IMR-90 (cell line): Measurements from ENCODE around the gene CSTF2T. TPM values are rescaled to one million over a fixed set of nuclear protein-coding genes. Genes with fewer than 3 reads are reported as not detected.

Experiments used
- ATAC-seq: fragments of 200-7000 bp; cut with Tn5 transposase; 2 replicates; pipeline ENCODE4 v1.9.1; 2020; ENCODE audit warnings: low read depth, mild to moderate bottlenecking, moderate library complexity
- BruUV-seq: library from RNA; stranded (reverse); fragments of 400-500 nt; replicated peaks from 2 replicates; lab custom pipeline; 2021; lab: Mats Ljungman, UMichigan
- CTCF ChIA-PET: fragments of 300-600 bp; formaldehyde crosslinking; extraction: SDS; loops from one replicate; lab custom pipeline; 2021; ENCODE audit warnings: antibody characterized with exemption; lab: Yijun Ruan, JAX
- POLR2A ChIA-PET: fragments of 300-600 bp; sonication (Branson Sonifier 250); formaldehyde crosslinking; loops from one replicate; lab custom pipeline; 2022; ENCODE audit warnings: antibody characterized with exemption; ENCODE audit not compliant: unreplicated experiment; lab: Charles Lee
- DNase-seq: peaks from one replicate; pipeline ENCODE4 v3.0.0; 2013
- H2AFZ ChIP-seq: replicated peaks from 2 replicates; pipeline ENCODE3; 2013; ENCODE audit warnings: low read length, mild to moderate bottlenecking; ENCODE audit not compliant: poor library complexity
- H2AK5ac ChIP-seq: 2 replicates; pipeline ENCODE4 v1.6.1; 2013; ENCODE audit warnings: low read depth, low read length, inconsistent platforms
- H2AK9ac ChIP-seq: replicated peaks from 2 replicates; pipeline ENCODE3; 2013; ENCODE audit warnings: mild to moderate bottlenecking, low read depth, low read length, moderate library complexity; ENCODE audit not compliant: poor library complexity
- H2BK120ac ChIP-seq: 2 replicates; pipeline ENCODE4 v1.6.1; 2013; ENCODE audit warnings: low read depth, low read length, inconsistent platforms
- H2BK15ac ChIP-seq: 3 replicates; pipeline ENCODE4 v1.6.1; 2013; ENCODE audit warnings: low read depth, low read length, inconsistent platforms
- H2BK20ac ChIP-seq: 2 replicates; pipeline ENCODE4 v1.6.1; 2013; ENCODE audit warnings: low read depth, mild to moderate bottlenecking, inconsistent platforms, low read length, moderate library complexity
- H2BK5ac ChIP-seq: 2 replicates; pipeline ENCODE4 v1.6.1; 2013; ENCODE audit warnings: mild to moderate bottlenecking, low read depth, low read length, inconsistent platforms; ENCODE audit not compliant: poor library complexity, severe bottlenecking
- H3K14ac ChIP-seq: replicated peaks from 2 replicates; pipeline ENCODE4 v1.6.1; 2013; ENCODE audit warnings: low read depth, low read length, inconsistent platforms
- H3K18ac ChIP-seq: 2 replicates; pipeline ENCODE4 v1.6.1; 2013; ENCODE audit warnings: low read depth, low read length, control low read depth
- H3K23ac ChIP-seq: 2 replicates; pipeline ENCODE4 v1.6.1; 2013; ENCODE audit warnings: low read depth, low read length, inconsistent platforms
- H3K27ac ChIP-seq: 2 replicates; pipeline ENCODE4 v1.5.1; 2013; ENCODE audit warnings: mild to moderate bottlenecking, control low read depth, low read length; ENCODE audit not compliant: insufficient read depth
- H3K27me3 ChIP-seq: 2 replicates; pipeline ENCODE4 v1.6.1; 2013; ENCODE audit warnings: low read length; ENCODE audit not compliant: control insufficient read depth, insufficient read depth
- H3K36me3 ChIP-seq: 2 replicates; pipeline ENCODE4 v1.6.1; 2013; ENCODE audit warnings: low read length, mixed read lengths; ENCODE audit not compliant: control insufficient read depth, insufficient read depth
- H3K4ac ChIP-seq: 2 replicates; pipeline ENCODE4 v1.6.1; 2013; ENCODE audit warnings: low read depth, low read length, inconsistent platforms
- H3K4me1 ChIP-seq: 2 replicates; pipeline ENCODE4 v1.6.1; 2013; ENCODE audit warnings: low read length, mixed read lengths; ENCODE audit not compliant: control insufficient read depth, insufficient read depth
- H3K4me2 ChIP-seq: 2 replicates; pipeline ENCODE4 v1.6.1; 2013; ENCODE audit warnings: low read depth, mild to moderate bottlenecking, control low read depth, low read length, moderate library complexity
- H3K4me3 ChIP-seq: 2 replicates; pipeline ENCODE4 v1.5.1; 2013; ENCODE audit warnings: low read depth, mild to moderate bottlenecking, control low read depth, low read length, moderate library complexity; ENCODE audit not compliant: insufficient read depth
- H3K56ac ChIP-seq: 2 replicates; pipeline ENCODE4 v1.6.1; 2013; ENCODE audit warnings: low read length, inconsistent platforms; ENCODE audit not compliant: insufficient read depth; ENCODE audit errors: extremely low read depth
- H3K79me1 ChIP-seq, 2 experiments: 2 replicates each; pipeline ENCODE4 v1.6.1; 2013; ENCODE audit warnings: low read length in 2 of 2, inconsistent platforms in 1 of 2, low read depth in 1 of 2
- H3K9ac ChIP-seq: 2 replicates; pipeline ENCODE4 v1.6.1; 2013; ENCODE audit warnings: low read depth, low read length, control low read depth
- H3K9me1 ChIP-seq: 2 replicates; pipeline ENCODE4 v1.6.1; 2013; ENCODE audit warnings: low read length, inconsistent platforms; ENCODE audit not compliant: insufficient read depth
- H3K9me3 ChIP-seq: 2 replicates; pipeline ENCODE4 v1.6.1; 2013; ENCODE audit warnings: low read length; ENCODE audit not compliant: control insufficient read depth, insufficient read depth
- H4K20me1 ChIP-seq: 2 replicates; pipeline ENCODE4 v1.6.1; 2013; ENCODE audit warnings: low read length, inconsistent platforms; ENCODE audit not compliant: insufficient read depth
- H4K5ac ChIP-seq: 2 replicates; pipeline ENCODE4 v1.6.1; 2013; ENCODE audit warnings: mild to moderate bottlenecking, low read depth, low read length, control low read depth
- H4K8ac ChIP-seq, 2 experiments: 2 replicates each; pipeline ENCODE4 v1.6.1; 2013; ENCODE audit warnings: low read depth in 2 of 2, low read length in 2 of 2, control low read depth in 1 of 2, inconsistent platforms in 1 of 2
- H4K91ac ChIP-seq: 2 replicates; pipeline ENCODE4 v1.6.1; 2013; ENCODE audit warnings: low read depth, low read length, inconsistent platforms; ENCODE audit not compliant: insufficient read depth
- BHLHE40 ChIP-seq: fragments of 150-350 bp; IDR thresholded peaks from 2 replicates; pipeline ENCODE4 v1.6.1; 2016; ENCODE audit warnings: mild to moderate bottlenecking, low read depth, low read length
- CEBPB ChIP-seq: IDR thresholded peaks from 2 replicates; pipeline ENCODE4 v1.6.1; 2012; ENCODE audit warnings: low read depth, low read length, improper control_type of control experiment
- CHD1 ChIP-seq: IDR thresholded peaks from 2 replicates; pipeline ENCODE4 v1.6.1; 2012; ENCODE audit warnings: low read depth, low read length, improper control_type of control experiment
- FOS ChIP-seq: fragments of 150-350 bp; IDR thresholded peaks from 2 replicates; pipeline ENCODE4 v1.6.1; 2016; ENCODE audit warnings: low read depth, low read length
- MAZ ChIP-seq: IDR thresholded peaks from 2 replicates; pipeline ENCODE4 v1.6.1; 2012; ENCODE audit warnings: low read depth, mild to moderate bottlenecking, low read length, improper control_type of control experiment, moderate library complexity, borderline replicate concordance
- NFE2L2 ChIP-seq: fragments of 150-350 bp; IDR thresholded peaks from 2 replicates; pipeline ENCODE4 v1.6.1; 2016; ENCODE audit warnings: low read depth, mild to moderate bottlenecking, low read length
- RCOR1 ChIP-seq: IDR thresholded peaks from 2 replicates; pipeline ENCODE4 v1.6.1; 2012; ENCODE audit warnings: mild to moderate bottlenecking, low read length, improper control_type of control experiment; ENCODE audit not compliant: insufficient replicate concordance
- SMC3 ChIP-seq: fragments of 150-350 bp; IDR thresholded peaks from 2 replicates; pipeline ENCODE4 v1.6.1; 2016; ENCODE audit warnings: low read depth, mild to moderate bottlenecking, antibody characterized with exemption, low read length, moderate library complexity
- WGBS, 2 experiments: methylation state at CpG; one replicate each; pipeline versions ENCODE4 v1.1.5 to v1.1.7; 2013; ENCODE audit warnings: missing lambda C conversion rate in 2 of 2; ENCODE audit not compliant: insufficient read length in 1 of 2; ENCODE audit errors: extremely low coverage in 2 of 2; 5-methylcytosine and 5-hydroxymethylcytosine counted together
- dilution Hi-C: fragments of 300-500 bp; cut with HindIII; formaldehyde crosslinking; loops from one replicate; pipeline ENCODE4 v1.14.3; 2018; ENCODE audit warnings: low sequenced_read_pairs; ENCODE audit not compliant: unreplicated experiment
- in situ Hi-C: fragments of 300-500 bp; cut with MboI; formaldehyde crosslinking; loops from 3 replicates; pipeline ENCODE4 v1.14.3; 2019; ENCODE audit warnings: low sequenced_read_pairs, inconsistent platforms, mixed read lengths
- intact Hi-C: fragments of 100-400 bp; cut with micrococcal nuclease; formaldehyde crosslinking; loops from 2 replicates; pipeline ENCODE4 v1.10.0; 2022
- polyA plus RNA-seq, 3 experiments: library from polyadenylated mRNA; depleted of rRNA; stranded (reverse); fragments of >200 nt; gene quantifications; 2 replicates each; pipeline ENCODE4 v1.2.3, GENCODE V29; 2012; ENCODE audit warnings: low replicate concordance in 1 of 3
- total RNA-seq: library from RNA; depleted of rRNA; stranded (reverse); fragments of >200 nt; gene quantifications from 2 replicates; pipeline ENCODE4 v1.2.3, GENCODE V29; 2012
- TF ChIP-seq, protein P1 (sequence below): fragments of 150-350 bp; IDR thresholded peaks from 2 replicates; pipeline ENCODE4 v1.6.1; 2017; ENCODE audit warnings: mild to moderate bottlenecking, antibody characterized with exemption, low read length, low read depth
- TF ChIP-seq, protein P2 (sequence below): conservative IDR thresholded peaks from 2 replicates; pipeline ENCODE4 v1.5.1; 2012; ENCODE audit warnings: mild to moderate bottlenecking, low read depth, low read length, improper control_type of control experiment

CSTF2T gene
- total and polyA plus RNA-seq, 2 of the 4 experiments (the other 2 are of a cell fraction) = 7.2 to 18.6 TPM

GRCh38 chr10:51747216-51747615, 47.8 kb upstream of the CSTF2T start:
- no peak overlapping the region for H3K23ac ChIP-seq
- intact Hi-C loops (no loop called here), in situ Hi-C loops (no loop called here), dilution Hi-C loops (no loop called here)
- H3K56ac ChIP-seq = no peak overlapping the region
- H3K14ac ChIP-seq = no peak overlapping the region
- H2AK5ac ChIP-seq = no peak overlapping the region
- DNase-seq (no peak), ATAC-seq (no peak)
- no peak overlapping the region for H2AK9ac ChIP-seq
- H3K27me3 ChIP-seq = no peaks in the 10 kb centered on the region
- no peaks in the 10 kb centered on the region for H3K36me3 ChIP-seq
- no peaks in the 10 kb centered on the region for H4K20me1 ChIP-seq
- H2BK15ac ChIP-seq = no peak overlapping the region
- H3K18ac ChIP-seq = no peak overlapping the region
- peaks cover 5% of the 10 kb centered on the region; the same call in 1 of the 2 replicates for H3K9me1 ChIP-seq
- no peak overlapping the region for H4K8ac ChIP-seq
- no peak overlapping the region for H4K5ac ChIP-seq
- H3K4ac ChIP-seq = no peak overlapping the region
- peaks cover 0 to 7% of the 10 kb centered on the region in 2 experiments; a peak in 3 of 4 replicates for H3K79me1 ChIP-seq
- no peak overlapping the region for H3K4me2 ChIP-seq
- TF ChIP-seq SMC3 (no peak), CEBPB (no peak), FOS (no peak), NFE2L2 (no peak), BHLHE40 (no peak), RCOR1 (no peak), MAZ (no peak), CHD1 (no peak)
- TF ChIP-seq, protein P1, sequence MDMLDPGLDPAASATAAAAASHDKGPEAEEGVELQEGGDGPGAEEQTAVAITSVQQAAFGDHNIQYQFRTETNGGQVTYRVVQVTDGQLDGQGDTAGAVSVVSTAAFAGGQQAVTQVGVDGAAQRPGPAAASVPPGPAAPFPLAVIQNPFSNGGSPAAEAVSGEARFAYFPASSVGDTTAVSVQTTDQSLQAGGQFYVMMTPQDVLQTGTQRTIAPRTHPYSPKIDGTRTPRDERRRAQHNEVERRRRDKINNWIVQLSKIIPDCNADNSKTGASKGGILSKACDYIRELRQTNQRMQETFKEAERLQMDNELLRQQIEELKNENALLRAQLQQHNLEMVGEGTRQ = no peak
- TF ChIP-seq, protein P2, sequence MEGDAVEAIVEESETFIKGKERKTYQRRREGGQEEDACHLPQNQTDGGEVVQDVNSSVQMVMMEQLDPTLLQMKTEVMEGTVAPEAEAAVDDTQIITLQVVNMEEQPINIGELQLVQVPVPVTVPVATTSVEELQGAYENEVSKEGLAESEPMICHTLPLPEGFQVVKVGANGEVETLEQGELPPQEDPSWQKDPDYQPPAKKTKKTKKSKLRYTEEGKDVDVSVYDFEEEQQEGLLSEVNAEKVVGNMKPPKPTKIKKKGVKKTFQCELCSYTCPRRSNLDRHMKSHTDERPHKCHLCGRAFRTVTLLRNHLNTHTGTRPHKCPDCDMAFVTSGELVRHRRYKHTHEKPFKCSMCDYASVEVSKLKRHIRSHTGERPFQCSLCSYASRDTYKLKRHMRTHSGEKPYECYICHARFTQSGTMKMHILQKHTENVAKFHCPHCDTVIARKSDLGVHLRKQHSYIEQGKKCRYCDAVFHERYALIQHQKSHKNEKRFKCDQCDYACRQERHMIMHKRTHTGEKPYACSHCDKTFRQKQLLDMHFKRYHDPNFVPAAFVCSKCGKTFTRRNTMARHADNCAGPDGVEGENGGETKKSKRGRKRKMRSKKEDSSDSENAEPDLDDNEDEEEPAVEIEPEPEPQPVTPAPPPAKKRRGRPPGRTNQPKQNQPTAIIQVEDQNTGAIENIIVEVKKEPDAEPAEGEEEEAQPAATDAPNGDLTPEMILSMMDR = no peak
- ChIA-PET CTCF (interaction anchor here (0.6 kb wide), 1 partner anchor 37 kb away, joined by 3 read pairs; no protein-coding TSS in a partner anchor), POLR2A (no interaction called here)
- H3K4me3 ChIP-seq = no peak overlapping the region
- H2BK120ac ChIP-seq = no peak overlapping the region
- H3K9me3 ChIP-seq = no peaks in the 10 kb centered on the region
- H3K9ac ChIP-seq = no peak overlapping the region
- H2BK20ac ChIP-seq = no peak overlapping the region
- no peak overlapping the region for H3K27ac ChIP-seq
- BruUV-seq = no TSS peak
- H2AFZ ChIP-seq = no peak overlapping the region
- no peak overlapping the region for H4K91ac ChIP-seq
- H3K4me1 ChIP-seq = peaks cover 4% of the 10 kb centered on the region
- no CpG with 5 or more reads among the region's 1 CpG for WGBS, 2 experiments
- H2BK5ac ChIP-seq = no peak overlapping the region
